SK-N-SH (cell line): ENCODE data around the gene ABITRAM.

Experiments
- RFX5 ChIP-seq: IDR thresholded peaks from 2 replicates; pipeline ENCODE4 v1.6.1; 2012; ENCODE audit warnings: mild to moderate bottlenecking, improper control_type of control experiment, low read length
- TF ChIP-seq, protein P1 (sequence below): IDR thresholded peaks from 2 replicates; pipeline ENCODE4 v1.6.1; 2012; ENCODE audit warnings: mild to moderate bottlenecking, low read depth, low read length, moderate library complexity

DNA sequence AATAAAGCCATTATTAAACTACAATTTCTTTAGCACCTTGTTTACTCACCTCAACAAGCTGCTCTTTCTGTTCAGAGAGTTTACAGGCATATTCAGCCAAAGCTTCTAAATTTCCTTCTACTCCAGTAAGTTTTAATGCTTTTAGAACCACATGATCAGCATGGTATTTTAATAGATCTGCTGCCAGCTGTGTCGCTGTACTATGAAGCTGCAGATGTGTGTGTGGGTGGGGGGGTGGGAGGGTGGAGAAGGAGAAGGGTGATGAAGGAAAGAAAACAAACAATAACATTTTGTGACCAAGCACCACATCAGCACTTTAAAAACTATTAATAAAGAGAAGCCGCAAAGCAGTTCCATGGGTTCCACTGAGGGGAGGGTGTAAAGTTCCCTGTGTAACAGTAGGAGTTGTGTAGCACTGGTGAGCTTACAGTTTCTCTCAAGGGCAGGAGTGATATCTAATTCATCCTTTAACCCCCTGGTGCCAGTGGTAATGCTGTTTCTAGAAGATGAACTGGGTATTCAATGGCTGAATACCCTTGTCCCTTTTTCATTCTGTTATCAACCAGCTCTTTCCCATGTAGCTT, 38.5 kb downstream of the ABITRAM start:
- TF ChIP-seq, protein P1, sequence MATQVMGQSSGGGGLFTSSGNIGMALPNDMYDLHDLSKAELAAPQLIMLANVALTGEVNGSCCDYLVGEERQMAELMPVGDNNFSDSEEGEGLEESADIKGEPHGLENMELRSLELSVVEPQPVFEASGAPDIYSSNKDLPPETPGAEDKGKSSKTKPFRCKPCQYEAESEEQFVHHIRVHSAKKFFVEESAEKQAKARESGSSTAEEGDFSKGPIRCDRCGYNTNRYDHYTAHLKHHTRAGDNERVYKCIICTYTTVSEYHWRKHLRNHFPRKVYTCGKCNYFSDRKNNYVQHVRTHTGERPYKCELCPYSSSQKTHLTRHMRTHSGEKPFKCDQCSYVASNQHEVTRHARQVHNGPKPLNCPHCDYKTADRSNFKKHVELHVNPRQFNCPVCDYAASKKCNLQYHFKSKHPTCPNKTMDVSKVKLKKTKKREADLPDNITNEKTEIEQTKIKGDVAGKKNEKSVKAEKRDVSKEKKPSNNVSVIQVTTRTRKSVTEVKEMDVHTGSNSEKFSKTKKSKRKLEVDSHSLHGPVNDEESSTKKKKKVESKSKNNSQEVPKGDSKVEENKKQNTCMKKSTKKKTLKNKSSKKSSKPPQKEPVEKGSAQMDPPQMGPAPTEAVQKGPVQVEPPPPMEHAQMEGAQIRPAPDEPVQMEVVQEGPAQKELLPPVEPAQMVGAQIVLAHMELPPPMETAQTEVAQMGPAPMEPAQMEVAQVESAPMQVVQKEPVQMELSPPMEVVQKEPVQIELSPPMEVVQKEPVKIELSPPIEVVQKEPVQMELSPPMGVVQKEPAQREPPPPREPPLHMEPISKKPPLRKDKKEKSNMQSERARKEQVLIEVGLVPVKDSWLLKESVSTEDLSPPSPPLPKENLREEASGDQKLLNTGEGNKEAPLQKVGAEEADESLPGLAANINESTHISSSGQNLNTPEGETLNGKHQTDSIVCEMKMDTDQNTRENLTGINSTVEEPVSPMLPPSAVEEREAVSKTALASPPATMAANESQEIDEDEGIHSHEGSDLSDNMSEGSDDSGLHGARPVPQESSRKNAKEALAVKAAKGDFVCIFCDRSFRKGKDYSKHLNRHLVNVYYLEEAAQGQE, result no peak
- no peak for TF ChIP-seq RFX5
